Measurements from ENCODE around the gene CLDN18.

DNA sequence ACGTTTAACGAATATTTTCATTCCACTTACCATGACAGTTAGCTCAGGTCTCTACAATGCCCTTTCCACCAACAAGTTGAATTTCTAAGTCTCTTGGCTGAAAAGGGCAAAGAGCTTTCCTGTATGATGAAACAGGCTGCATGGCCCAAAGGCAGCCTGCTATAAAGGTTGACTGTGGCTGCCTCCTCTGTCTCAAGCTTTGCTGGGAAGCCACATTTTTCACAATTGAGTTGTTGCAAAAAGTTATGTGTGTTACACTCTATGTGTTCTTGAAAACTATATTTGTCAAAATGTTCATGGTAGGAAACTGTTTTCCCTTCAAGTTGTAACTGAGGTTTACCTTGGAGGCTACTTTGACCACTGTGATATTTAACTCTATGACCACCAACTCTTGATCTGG, 56.0 kb downstream of the CLDN18 start:
- no peak for TF ChIP-seq CTCF (conservative IDR thresholded peaks at IDR 0.05; ENCODE audit: low read length)
- TF ChIP-seq EZH2phosphoT487 (IDR thresholded peaks at IDR 0.05; ENCODE audit: borderline replicate concordance, low read depth, low read length) = no peak

Data from OCI-LY7 (cell line).